HCT116 (cell line): ENCODE measurements around the gene UPK2.

Experiments
- ATF3 ChIP-seq: IDR thresholded peaks from 2 replicates; pipeline ENCODE4 v1.6.1; 2012
- CTCF ChIP-seq, 3 experiments: fragments of 200-600 bp in 1 of 3; sonication (generic) in 1 of 3; IDR thresholded peaks in 2 of 3; conservative IDR thresholded peaks in 1 of 3; 2 replicates each; pipeline ENCODE4 v1.5.1; 2012 to 2017; ENCODE audit warnings: low read depth in 2 of 3, low read length in 2 of 3, antibody characterized with exemption in 1 of 3, borderline replicate concordance in 1 of 3, control low read depth in 1 of 3, mild to moderate bottlenecking in 1 of 3, mixed read lengths in 1 of 3, mixed run types in 1 of 3, moderate library complexity in 1 of 3; ENCODE audit not compliant: insufficient read depth in 1 of 3
- EGR1 ChIP-seq: IDR thresholded peaks from 2 replicates; pipeline ENCODE4 v1.6.1; 2012; ENCODE audit warnings: low read depth
- EZH2 ChIP-seq: fragments of 200-600 bp; sonication (generic); IDR thresholded peaks from 2 replicates; pipeline ENCODE4 v1.6.1; 2017; ENCODE audit warnings: antibody characterized with exemption, mixed run types
- MAX ChIP-seq: IDR thresholded peaks from 2 replicates; pipeline ENCODE4 v1.6.1; 2012
- POLR2A ChIP-seq: IDR thresholded peaks from 2 replicates; pipeline ENCODE4 v1.7.0; 2011; ENCODE audit warnings: borderline replicate concordance; ENCODE audit not compliant: insufficient read depth, insufficient read length; ENCODE audit errors: extremely low read depth
- POLR2AphosphoS5 ChIP-seq: IDR thresholded peaks from 2 replicates; pipeline ENCODE4 v1.6.1; 2011; ENCODE audit warnings: mild to moderate bottlenecking, low read depth, low read length, moderate library complexity
- RAD21 ChIP-seq: IDR thresholded peaks from 2 replicates; pipeline ENCODE4 v1.6.1; 2012; ENCODE audit warnings: low read depth, mild to moderate bottlenecking
- TCF7L2 ChIP-seq: IDR thresholded peaks from 2 replicates; pipeline ENCODE4 v1.7.0; 2011; ENCODE audit warnings: borderline replicate concordance, inconsistent platforms; ENCODE audit not compliant: insufficient read depth, insufficient read length; ENCODE audit errors: extremely low read depth
- YY1 ChIP-seq: IDR thresholded peaks from 2 replicates; pipeline ENCODE4 v1.6.1; 2011; ENCODE audit warnings: low read length, low read depth, moderate library complexity, mild to moderate bottlenecking; ENCODE audit not compliant: insufficient replicate concordance; ENCODE audit errors: extremely low read depth
- ZNF274 ChIP-seq: fragments of 200-500 bp; sonication (Bioruptor generic); IDR thresholded peaks from 2 replicates; pipeline ENCODE4 v1.6.1; 2014; ENCODE audit warnings: mild to moderate bottlenecking, low read depth, low read length, inconsistent platforms
- TF ChIP-seq, protein P1 (sequence below): IDR thresholded peaks from 2 replicates; pipeline ENCODE4 v1.6.1; 2012; ENCODE audit warnings: low read depth

GRCh38 chr11:118915941-118916841 is 39.9 kb upstream of the UPK2 start:
- no peak for TF ChIP-seq CTCF (IDR thresholded peaks at IDR 0.05 in 2 of 3, conservative IDR thresholded peaks at IDR 0.05 in 1 of 3; ENCODE audit: borderline replicate concordance in 1 of 3, insufficient read depth in 1 of 3, low read depth in 2 of 3, low read length in 2 of 3)
- no peak for TF ChIP-seq MAX
- no peak for TF ChIP-seq EZH2
- no peak for TF ChIP-seq YY1
- peak; percentile 9; the same call in 1 of the 2 replicates for TF ChIP-seq POLR2AphosphoS5
- TF ChIP-seq, protein P1, sequence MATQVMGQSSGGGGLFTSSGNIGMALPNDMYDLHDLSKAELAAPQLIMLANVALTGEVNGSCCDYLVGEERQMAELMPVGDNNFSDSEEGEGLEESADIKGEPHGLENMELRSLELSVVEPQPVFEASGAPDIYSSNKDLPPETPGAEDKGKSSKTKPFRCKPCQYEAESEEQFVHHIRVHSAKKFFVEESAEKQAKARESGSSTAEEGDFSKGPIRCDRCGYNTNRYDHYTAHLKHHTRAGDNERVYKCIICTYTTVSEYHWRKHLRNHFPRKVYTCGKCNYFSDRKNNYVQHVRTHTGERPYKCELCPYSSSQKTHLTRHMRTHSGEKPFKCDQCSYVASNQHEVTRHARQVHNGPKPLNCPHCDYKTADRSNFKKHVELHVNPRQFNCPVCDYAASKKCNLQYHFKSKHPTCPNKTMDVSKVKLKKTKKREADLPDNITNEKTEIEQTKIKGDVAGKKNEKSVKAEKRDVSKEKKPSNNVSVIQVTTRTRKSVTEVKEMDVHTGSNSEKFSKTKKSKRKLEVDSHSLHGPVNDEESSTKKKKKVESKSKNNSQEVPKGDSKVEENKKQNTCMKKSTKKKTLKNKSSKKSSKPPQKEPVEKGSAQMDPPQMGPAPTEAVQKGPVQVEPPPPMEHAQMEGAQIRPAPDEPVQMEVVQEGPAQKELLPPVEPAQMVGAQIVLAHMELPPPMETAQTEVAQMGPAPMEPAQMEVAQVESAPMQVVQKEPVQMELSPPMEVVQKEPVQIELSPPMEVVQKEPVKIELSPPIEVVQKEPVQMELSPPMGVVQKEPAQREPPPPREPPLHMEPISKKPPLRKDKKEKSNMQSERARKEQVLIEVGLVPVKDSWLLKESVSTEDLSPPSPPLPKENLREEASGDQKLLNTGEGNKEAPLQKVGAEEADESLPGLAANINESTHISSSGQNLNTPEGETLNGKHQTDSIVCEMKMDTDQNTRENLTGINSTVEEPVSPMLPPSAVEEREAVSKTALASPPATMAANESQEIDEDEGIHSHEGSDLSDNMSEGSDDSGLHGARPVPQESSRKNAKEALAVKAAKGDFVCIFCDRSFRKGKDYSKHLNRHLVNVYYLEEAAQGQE, result no peak
- no peak for TF ChIP-seq ATF3
- TF ChIP-seq POLR2A, result no peak
- no peak for TF ChIP-seq RAD21
- no peak for TF ChIP-seq ZNF274
- no peak for TF ChIP-seq EGR1
- TF ChIP-seq TCF7L2, result no peak
